SU-DHL-6 (cell line): ENCODE data around the gene CROT.

Source experiments
- H2AFZ ChIP-seq: fragments of 200-600 bp; sonication (generic); 2 replicates; pipeline ENCODE4 v1.6.1; 2014; ENCODE audit warnings: low read depth, mild to moderate bottlenecking, moderate library complexity, mixed read lengths, antibody characterized with exemption, low read length; ENCODE audit not compliant: severe bottlenecking
- H3F3A ChIP-seq: fragments of 200-600 bp; shearing (Covaris generic); 2 replicates; pipeline ENCODE4 v1.6.0; 2016; ENCODE audit warnings: antibody characterized with exemption, mild to moderate bottlenecking; ENCODE audit not compliant: insufficient read depth
- H3K27ac ChIP-seq: fragments of 200-600 bp; sonication (generic); 2 replicates; pipeline ENCODE4 v1.5.1; 2016; ENCODE audit warnings: low read depth, mild to moderate bottlenecking, low read length, moderate library complexity, mixed read lengths
- H3K27me3 ChIP-seq: fragments of 200-600 bp; sonication (generic), shearing (Covaris generic); 2 replicates; pipeline ENCODE4 v1.6.0; 2014; ENCODE audit warnings: mild to moderate bottlenecking, low read length
- H3K36me3 ChIP-seq: fragments of 200-600 bp; sonication (generic); 2 replicates; pipeline ENCODE4 v1.6.1; 2014; ENCODE audit warnings: mild to moderate bottlenecking, low read length, mixed read lengths
- H3K4me2 ChIP-seq: fragments of 300-600, 200-600 bp; shearing (Covaris generic), sonication (generic); 2 replicates; pipeline ENCODE4 v1.6.0; 2014; ENCODE audit warnings: low read length, low read depth, mild to moderate bottlenecking; ENCODE audit not compliant: poor library complexity, severe bottlenecking
- H3K4me3 ChIP-seq: fragments of 200-600 bp; sonication (generic); 2 replicates; pipeline ENCODE4 v1.5.1; 2014; ENCODE audit warnings: antibody characterized with exemption, low read length, mild to moderate bottlenecking, mixed read lengths; ENCODE audit not compliant: insufficient read depth, poor library complexity, severe bottlenecking
- H3K79me2 ChIP-seq: fragments of 200-600 bp; sonication (generic); 2 replicates; pipeline ENCODE4 v1.6.1; 2014; ENCODE audit warnings: mild to moderate bottlenecking, low read length, moderate library complexity; ENCODE audit not compliant: insufficient read depth
- H3K9ac ChIP-seq: fragments of 200-600 bp; sonication (generic); 2 replicates; pipeline ENCODE4 v1.7.0; 2014; ENCODE audit warnings: mild to moderate bottlenecking, low read length
- H3K9me2 ChIP-seq: fragments of 200-600 bp; sonication (generic); replicated peaks from 2 replicates; pipeline ENCODE4 v1.6.1; 2014; ENCODE audit warnings: low read length; ENCODE audit not compliant: insufficient read depth
- H3K9me3 ChIP-seq: fragments of 200-600 bp; sonication (generic); 2 replicates; pipeline ENCODE4 v1.6.1; 2014; ENCODE audit warnings: low read length, mixed read lengths; ENCODE audit not compliant: insufficient read depth
- H4K20me1 ChIP-seq: fragments of 200-600 bp; sonication (generic); 2 replicates; pipeline ENCODE4 v1.6.1; 2014; ENCODE audit warnings: low read depth, mild to moderate bottlenecking, antibody characterized with exemption, low read length, moderate library complexity, mixed read lengths
- CTCF ChIP-seq: fragments of 200-600 bp; sonication (generic); IDR thresholded peaks from one replicate; pipeline ENCODE4 v1.5.1; 2017; ENCODE audit warnings: antibody characterized with exemption, mild to moderate bottlenecking, low read length, moderate library complexity; ENCODE audit not compliant: insufficient read depth, poor library complexity, severe bottlenecking
- EZH2phosphoT487 ChIP-seq: fragments of 200-600 bp; sonication (generic), shearing (Covaris generic); conservative IDR thresholded peaks from 2 replicates; pipeline ENCODE4 v1.6.1; 2018; ENCODE audit warnings: mild to moderate bottlenecking, antibody characterized with exemption, low read length, moderate library complexity, mixed read lengths

CROT gene

DNA sequence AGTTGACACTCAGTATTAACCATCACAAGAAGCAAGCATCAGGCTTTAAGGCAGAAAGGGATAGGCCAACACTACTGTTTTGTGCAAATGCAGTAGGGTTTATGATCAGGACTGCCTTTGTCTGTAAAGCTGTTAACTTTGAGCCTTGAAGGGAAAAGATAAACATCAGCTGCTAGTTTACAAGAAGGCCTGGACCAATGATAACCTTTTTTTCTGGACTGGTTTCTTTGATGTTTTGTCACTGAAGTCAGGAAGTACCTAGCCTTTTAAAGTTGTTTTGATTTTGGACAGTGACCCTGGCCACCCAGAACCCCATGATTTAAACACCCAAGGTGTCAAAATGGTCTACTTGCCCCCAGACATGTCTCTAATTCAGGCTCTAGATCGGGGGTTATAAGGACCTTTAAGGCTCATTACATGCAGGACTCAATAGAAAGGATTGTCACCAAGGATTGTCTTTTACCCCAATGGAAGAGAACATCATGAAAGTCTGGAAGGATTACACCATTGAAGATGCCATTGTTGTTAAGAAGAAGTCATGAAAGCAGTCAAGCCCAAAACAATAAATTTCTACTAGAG is 50.1 kb downstream of the CROT start:
- H3K79me2 ChIP-seq: no peaks in the 10 kb centered on the region
- no peaks in the 10 kb centered on the region for H3F3A ChIP-seq
- no peak overlapping the region for H3K9ac ChIP-seq
- no peaks in the 10 kb centered on the region for H4K20me1 ChIP-seq
- H3K27ac ChIP-seq: no peak overlapping the region
- H3K9me2 ChIP-seq: no peaks in the 10 kb centered on the region
- no peaks in the 10 kb centered on the region for H3K27me3 ChIP-seq
- H3K4me3 ChIP-seq: no peak overlapping the region
- no peak overlapping the region for H3K4me2 ChIP-seq
- H2AFZ ChIP-seq: no peak overlapping the region
- no peaks in the 10 kb centered on the region for H3K9me3 ChIP-seq
- no peak for TF ChIP-seq CTCF
- no peak for TF ChIP-seq EZH2phosphoT487
- no peaks in the 10 kb centered on the region for H3K36me3 ChIP-seq

DNA sequence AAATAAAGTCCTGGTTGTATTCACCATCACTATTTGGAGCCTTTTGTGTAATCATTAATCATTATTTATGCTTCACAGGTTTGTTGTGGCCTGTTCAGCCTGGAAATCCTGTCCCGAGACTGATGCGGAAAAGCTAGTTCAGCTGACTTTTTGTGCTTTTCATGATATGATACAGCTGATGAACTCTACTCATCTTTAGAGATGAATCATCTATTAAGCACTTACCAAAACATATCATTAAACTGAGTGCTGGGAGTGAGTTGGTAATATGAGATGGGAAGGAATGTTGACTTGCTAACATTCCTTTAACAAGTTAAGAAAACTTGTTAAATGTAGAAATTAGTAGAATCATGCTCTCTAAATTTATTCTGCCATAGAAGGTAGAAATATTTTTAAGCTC is 53.0 kb downstream of the CROT start:
- H3K4me2 ChIP-seq: no peak overlapping the region
- H3F3A ChIP-seq: no peaks in the 10 kb centered on the region
- H3K27me3 ChIP-seq: no peaks in the 10 kb centered on the region
- H3K4me3 ChIP-seq: no peak overlapping the region
- no peaks in the 10 kb centered on the region for H3K36me3 ChIP-seq
- no peak overlapping the region for H3K27ac ChIP-seq
- no peak overlapping the region for H3K9ac ChIP-seq
- TF ChIP-seq EZH2phosphoT487 (no peak), CTCF (no peak)
- H3K9me2 ChIP-seq: no peaks in the 10 kb centered on the region
- H3K79me2 ChIP-seq: no peaks in the 10 kb centered on the region
- no peaks in the 10 kb centered on the region for H3K9me3 ChIP-seq
- H2AFZ ChIP-seq: no peak overlapping the region
- H4K20me1 ChIP-seq: no peaks in the 10 kb centered on the region

GRCh38 chr7:87404674-87405073 is 59.2 kb downstream of the CROT start:
- Histone ChIP-seq H3K27ac (no peak overlapping the region), H3K9me2 (no peaks in the 10 kb centered on the region), H3K36me3 (no peaks in the 10 kb centered on the region), H3K79me2 (no peaks in the 10 kb centered on the region), H3K4me3 (no peak overlapping the region), H3F3A (no peaks in the 10 kb centered on the region), H3K9me3 (no peaks in the 10 kb centered on the region), H3K9ac (no peak overlapping the region), H2AFZ (no peak overlapping the region), H3K4me2 (no peak overlapping the region), H4K20me1 (no peaks in the 10 kb centered on the region), H3K27me3 (no peaks in the 10 kb centered on the region)
- TF ChIP-seq EZH2phosphoT487 (no peak), CTCF (no peak)

DNA sequence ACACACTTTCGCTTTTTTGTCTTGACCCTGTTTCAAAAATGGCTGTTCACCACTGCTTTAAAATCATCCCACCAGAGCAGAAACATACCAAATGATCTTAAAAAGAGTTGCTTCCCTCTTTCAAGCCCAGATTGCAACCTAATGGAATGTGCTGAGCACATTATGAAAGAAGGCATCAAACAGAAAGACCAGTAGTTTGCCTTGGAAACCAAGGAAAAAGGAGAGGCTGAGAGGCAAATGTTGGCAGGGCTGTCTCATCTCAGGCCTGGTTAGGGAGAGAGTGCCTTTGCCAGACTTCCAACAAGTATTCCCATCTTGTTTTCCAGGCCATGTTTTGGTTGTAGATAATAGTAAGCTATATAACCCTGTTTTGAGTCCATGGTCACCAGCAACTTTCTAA is 65.7 kb downstream of the CROT start:
- H3K4me2 ChIP-seq: no peak overlapping the region
- H3K27ac ChIP-seq: no peak overlapping the region
- no peaks in the 10 kb centered on the region for H3K36me3 ChIP-seq
- H3K27me3 ChIP-seq: no peaks in the 10 kb centered on the region
- TF ChIP-seq CTCF: no peak
- TF ChIP-seq EZH2phosphoT487: no peak
- no peak overlapping the region for H2AFZ ChIP-seq
- no peaks in the 10 kb centered on the region for H4K20me1 ChIP-seq
- no peaks in the 10 kb centered on the region for H3K9me3 ChIP-seq
- no peak overlapping the region for H3K4me3 ChIP-seq
- H3K9ac ChIP-seq: no peak overlapping the region
- no peaks in the 10 kb centered on the region for H3K9me2 ChIP-seq
- H3F3A ChIP-seq: no peaks in the 10 kb centered on the region
- H3K79me2 ChIP-seq: no peaks in the 10 kb centered on the region
